ENCODE measurements around the gene FAM53A.
"Not testable (repeated sequence)": the region's sequence is repeated elsewhere in the genome, so short reads cannot be mapped to it uniquely, and the experiment has no call there.

Gene FAM53A

GRCh38 chr4:1622956-1623355 is 61.2 kb downstream of the FAM53A start:
- no peak for DNase-seq (ENCODE audit: low read depth in 2 of 2)

- no peak for DNase-seq (ENCODE audit: low read depth in 2 of 2)
Observed at GRCh38 chr4:1622238-1622637, 61.9 kb downstream of the FAM53A start.

GRCh38 chr4:1621526-1621925 is 62.6 kb downstream of the FAM53A start:
- DNase-seq (ENCODE audit: low read depth in 2 of 2) = no peak

GRCh38 chr4:1619151-1619672 is 64.9 kb downstream of the FAM53A start:
- no peak for DNase-seq (ENCODE audit: low read depth in 2 of 2)

- no peak for DNase-seq (ENCODE audit: low read depth in 2 of 2)
Observed at GRCh38 chr4:1618438-1618837, 65.7 kb downstream of the FAM53A start.

- no peak for DNase-seq (ENCODE audit: low read depth in 2 of 2)
Observed at GRCh38 chr4:1616557-1616930, 67.6 kb downstream of the FAM53A start.

GRCh38 chr4:1615786-1616556 is 68.1 kb downstream of the FAM53A start:
- no peak for DNase-seq (ENCODE audit: low read depth in 2 of 2)

GRCh38 chr4:1614854-1615595 is 69.1 kb downstream of the FAM53A start:
- no peak for DNase-seq (ENCODE audit: low read depth in 2 of 2)

- DNase-seq (ENCODE audit: low read depth in 2 of 2) = no peak
Observed at GRCh38 chr4:1614502-1614853, 69.6 kb downstream of the FAM53A start.

- DNase-seq (ENCODE audit: low read depth in 2 of 2) = no peak
Observed at GRCh38 chr4:1614049-1614448, 70.1 kb downstream of the FAM53A start.

- DNase-seq (ENCODE audit: low read depth in 2 of 2) = no peak
Observed at GRCh38 chr4:1613099-1613495, 71.0 kb downstream of the FAM53A start.

GRCh38 chr4:1612278-1613098 is 71.6 kb downstream of the FAM53A start:
- no peak for DNase-seq (ENCODE audit: low read depth in 2 of 2)

- DNase-seq (ENCODE audit: low read depth in 2 of 2) = no peak
Observed at GRCh38 chr4:1611501-1611870, 72.6 kb downstream of the FAM53A start.

- no peak for DNase-seq (ENCODE audit: low read depth in 2 of 2)
Observed at GRCh38 chr4:1610791-1611500, 73.2 kb downstream of the FAM53A start.

- DNase-seq (ENCODE audit: low read depth in 2 of 2) = no peak
Observed at GRCh38 chr4:1609901-1610790, 74.0 kb downstream of the FAM53A start.

- no peak for DNase-seq (ENCODE audit: low read depth in 2 of 2)
Observed at GRCh38 chr4:1608821-1609500, 75.2 kb downstream of the FAM53A start.

GRCh38 chr4:1608196-1608820 is 75.8 kb downstream of the FAM53A start:
- no peak for DNase-seq (ENCODE audit: low read depth in 2 of 2)

GRCh38 chr4:1607436-1608195 is 76.5 kb downstream of the FAM53A start:
- DNase-seq (ENCODE audit: low read depth in 2 of 2) = not testable (repeated sequence)

- DNase-seq (ENCODE audit: low read depth in 2 of 2) = no peak
Observed at GRCh38 chr4:1604706-1605205, 79.4 kb downstream of the FAM53A start.

Data from stimulated activated CD4-positive, alpha-beta T cell treated with anti-CD3 and anti-CD28 coated beads, Interleukin-1b, Interleukin-23, amount 100 ng/mL, for 1 hour (primary cell).